GM19099 (cell line): Measurements from ENCODE around the gene TEKTIP1.

Source experiments
- POLR2A ChIP-seq: IDR thresholded peaks from 3 replicates; pipeline ENCODE4 v1.6.1; 2011; ENCODE audit warnings: low read depth; ENCODE audit not compliant: insufficient read length; ENCODE audit errors: extremely low read depth

Gene TEKTIP1

DNA sequence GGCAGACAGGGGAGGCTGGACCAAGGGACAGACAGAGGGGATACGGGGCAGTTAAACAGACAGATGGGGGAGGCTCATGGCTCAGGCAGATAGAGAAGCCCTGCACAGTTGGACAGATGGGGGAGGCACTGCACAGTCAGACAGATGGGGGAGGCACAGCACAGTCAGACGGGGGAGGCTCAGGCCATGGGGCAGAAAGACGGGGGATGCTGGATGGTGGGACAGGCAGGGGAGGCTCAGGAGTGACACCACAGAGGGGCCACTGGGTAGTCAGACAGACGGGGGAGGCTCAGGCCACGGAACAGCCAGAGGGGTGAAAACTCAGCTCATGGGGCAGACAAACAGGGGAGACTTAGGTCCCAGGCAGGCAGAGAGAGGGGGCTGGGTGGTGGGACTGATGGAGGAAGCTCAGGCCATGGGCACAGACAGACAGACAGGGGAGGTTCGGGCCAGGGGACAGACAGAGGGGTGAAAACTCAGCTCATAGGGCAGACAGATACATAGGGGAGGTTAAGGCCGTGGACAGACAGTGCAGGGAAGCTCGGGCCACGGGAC, 17.5 kb downstream of the TEKTIP1 start:
- TF ChIP-seq POLR2A = no peak

DNA sequence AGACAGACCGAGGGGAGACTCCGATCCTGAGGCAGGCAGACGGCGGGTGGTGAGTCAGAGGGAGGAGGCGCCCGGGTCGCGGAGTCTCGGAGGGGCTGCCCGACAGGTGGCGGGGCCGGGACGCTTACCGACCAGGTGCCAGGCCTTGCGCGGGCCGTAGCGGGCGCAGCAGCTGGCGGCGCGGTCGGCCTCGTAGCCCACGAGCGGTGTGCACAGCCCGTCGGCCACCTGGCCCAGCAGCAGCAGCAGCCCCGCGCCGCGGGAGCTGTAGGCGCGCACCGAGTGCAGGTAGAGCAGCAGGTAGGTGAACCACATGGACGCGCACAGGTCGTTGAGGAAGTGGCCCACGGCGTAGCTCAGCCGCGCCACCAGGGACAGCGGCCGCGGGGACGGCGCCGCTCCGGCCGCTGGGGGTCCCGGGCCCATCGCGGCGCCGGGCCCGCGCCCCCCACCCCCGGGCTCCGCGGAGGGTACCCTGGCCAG, 18.0 kb downstream of the TEKTIP1 start:
- no peak for TF ChIP-seq POLR2A

- TF ChIP-seq POLR2A = peak; percentile 78
Measured at GRCh38 chr19:3557461-3558248, 18.7 kb downstream of the TEKTIP1 start, which contains the start of gene MFSD12. Gene MFSD12, minus strand, starts transcription at chr19:3557586. Its CDS starts 183 bp downstream, at chr19:3557403.

DNA sequence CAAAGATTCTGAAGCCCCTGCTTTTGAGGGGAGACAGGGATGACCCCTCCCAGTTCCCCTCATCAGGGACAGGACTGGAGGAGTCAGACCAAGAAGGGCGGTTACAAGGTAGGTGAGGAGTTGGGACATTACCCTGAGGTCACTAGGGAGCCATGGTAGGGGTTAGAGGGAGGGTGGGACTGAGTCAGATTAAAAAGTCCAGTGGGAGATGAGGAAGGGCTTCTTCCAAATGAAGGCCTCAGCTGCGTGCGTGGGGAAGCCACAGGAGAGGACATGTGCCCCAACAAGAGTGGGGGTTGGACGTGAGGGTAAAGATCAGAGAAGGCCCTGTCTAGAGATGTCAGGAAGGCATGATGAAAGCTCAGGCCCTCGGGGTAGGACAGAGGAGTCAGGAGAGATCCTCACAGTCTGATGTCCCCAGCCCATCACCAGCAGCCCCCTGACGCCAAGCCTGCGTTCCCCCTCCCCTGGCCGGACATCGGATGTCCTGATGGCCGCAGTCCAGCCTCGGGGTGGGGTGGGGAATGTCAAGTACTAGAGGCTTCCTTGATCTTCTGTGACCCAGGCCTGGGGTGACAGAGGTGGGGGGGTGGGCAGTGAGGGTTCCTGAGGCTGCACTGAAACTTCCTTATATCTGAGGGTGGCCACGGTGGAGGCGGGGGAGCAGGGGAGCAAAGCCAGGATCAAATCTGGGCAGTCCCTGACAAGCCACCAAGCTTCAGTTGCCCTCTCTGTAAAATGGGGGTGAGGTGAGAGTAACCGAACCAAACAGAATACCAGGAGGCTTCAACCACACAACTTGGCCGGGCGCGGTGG, 24.9 kb downstream of the TEKTIP1 start:
- TF ChIP-seq POLR2A = no peak

DNA sequence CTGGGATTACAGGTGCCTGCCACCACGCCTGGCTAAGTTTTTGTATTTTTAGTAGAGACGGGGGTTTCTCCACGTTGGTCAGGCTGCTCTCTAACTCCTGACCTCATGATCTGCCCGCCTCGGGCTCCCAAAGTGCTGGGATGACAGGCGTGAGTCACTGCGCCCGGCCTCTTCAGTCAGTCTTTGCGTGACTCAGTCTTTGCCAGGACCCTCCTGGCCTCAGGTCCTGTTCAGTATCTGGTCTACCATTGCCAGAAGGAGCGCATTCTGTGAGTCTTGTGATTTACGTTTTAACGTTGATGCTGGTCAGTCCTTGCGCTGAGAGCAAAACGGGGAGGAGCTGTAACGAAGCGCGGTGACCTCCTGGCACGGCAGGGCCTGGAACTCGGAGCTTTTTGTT, 26.2 kb downstream of the TEKTIP1 start:
- TF ChIP-seq POLR2A = no peak

DNA sequence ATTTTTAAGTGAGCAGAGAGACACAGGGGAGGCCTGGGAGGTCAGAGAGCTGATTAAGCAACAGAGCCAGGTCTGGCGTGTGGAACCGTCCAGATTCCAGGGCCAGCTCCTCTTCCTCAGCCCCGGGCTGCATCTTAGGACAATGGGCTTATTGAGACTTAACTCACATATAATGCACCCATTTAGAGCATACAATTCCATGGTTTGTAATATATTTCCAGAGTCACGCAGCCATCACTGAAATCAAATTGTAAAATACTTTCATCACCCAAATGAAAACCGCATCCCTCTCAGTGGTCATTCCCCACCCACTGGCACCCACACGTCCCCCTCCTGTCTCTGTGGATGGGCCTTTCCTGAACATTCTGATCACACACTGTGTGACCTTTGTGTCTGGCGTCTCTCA, 31.6 kb downstream of the TEKTIP1 start:
- no peak for TF ChIP-seq POLR2A

DNA sequence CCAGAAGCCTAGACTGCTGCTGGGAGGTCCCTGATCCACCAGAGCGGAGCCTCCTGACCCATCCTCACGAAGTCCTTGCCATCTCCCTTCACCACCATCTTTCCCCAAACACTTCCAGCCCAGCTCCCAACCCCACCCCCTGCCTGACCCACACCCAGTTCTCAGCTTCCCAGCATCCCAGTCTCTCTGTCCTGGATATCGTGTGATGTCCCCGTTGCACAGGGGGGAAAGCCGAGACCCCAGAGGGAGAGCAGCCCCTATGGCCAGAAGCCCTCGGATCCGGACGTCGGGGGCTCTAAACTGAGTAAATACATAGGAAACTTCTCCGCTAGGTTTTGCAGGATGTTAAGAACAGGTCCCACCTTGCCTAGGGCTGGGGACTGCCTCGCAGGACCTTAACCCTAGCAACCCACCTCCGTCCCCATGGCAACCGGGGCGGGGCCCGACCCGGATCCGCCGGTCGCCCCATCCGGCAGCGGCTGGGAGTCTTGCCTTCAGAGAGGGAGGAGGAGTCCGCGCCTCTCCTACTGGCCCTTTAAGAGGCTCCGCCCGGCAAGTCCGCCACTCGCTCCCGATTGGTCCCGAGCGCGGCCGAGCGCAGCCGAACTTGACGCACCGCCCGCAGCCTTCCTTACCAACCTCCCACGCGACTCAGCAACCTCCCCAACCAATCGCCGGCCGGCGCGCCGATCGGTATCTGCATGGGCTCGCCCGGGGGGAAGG, 33.3 kb downstream of the TEKTIP1 start:
- no peak for TF ChIP-seq POLR2A

DNA sequence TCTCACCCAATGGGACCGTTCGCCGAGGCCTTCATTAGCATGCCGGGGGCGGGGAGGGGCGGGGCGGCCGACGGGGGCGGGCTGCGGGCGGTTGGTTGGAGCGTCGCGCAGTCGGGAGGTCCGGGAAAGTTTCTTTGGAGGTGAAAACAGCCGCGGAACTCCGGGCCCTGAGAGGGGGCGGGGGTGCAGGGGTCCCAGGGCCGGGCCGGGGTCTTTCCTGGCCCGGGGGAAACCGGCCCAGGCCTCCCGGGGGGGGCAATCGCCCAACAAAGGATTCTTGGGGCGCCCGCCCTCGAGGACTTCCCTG, 33.8 kb downstream of the TEKTIP1 start, which contains the start of gene HMG20B:
TSS of gene HMG20B (plus strand) at position 90 of the 307 bp plus-strand sequence. CDS start 366 bp downstream, outside the sequence.
- TF ChIP-seq POLR2A = peak; percentile 11

GRCh38 chr19:3573162-3573857, 34.3 kb downstream of the TEKTIP1 start:
- no peak for TF ChIP-seq POLR2A

DNA sequence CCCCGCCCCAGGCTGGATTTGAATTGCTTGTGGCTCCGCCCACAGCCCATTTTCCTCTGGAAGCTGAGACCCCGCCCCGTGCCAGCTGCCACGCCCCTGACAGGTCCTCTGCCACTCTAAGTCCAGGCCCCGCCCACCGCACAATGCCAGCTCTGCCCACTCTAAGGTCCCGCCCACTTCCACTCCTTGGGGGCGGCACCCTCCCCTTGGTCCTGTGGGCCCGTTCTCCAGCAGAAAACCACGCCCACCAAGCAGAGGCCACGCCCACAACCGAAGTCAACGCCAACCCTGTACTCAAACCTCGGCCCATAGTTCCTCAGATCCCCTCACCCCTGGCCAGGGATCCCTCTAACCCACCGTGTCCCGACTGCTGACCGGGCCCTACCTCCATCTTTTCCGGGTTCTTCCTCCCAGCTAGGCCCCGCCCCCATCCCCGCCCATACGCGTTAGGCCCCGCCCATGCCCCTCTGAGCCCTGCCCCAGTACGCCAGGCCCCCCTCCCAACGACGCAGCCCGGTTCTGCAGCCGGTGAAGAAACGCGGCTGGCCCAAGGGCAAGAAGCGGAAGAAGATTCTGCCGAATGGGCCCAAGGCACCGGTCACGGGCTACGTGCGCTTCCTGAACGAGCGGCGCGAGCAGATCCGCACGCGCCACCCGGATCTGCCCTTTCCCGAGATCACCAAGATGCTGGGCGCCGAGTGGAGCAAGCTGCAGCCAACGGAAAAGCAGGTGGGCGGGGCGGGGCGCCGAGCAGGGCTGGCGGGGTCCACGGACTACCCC, 35.1 kb downstream of the TEKTIP1 start:
- TF ChIP-seq POLR2A = no peak

DNA sequence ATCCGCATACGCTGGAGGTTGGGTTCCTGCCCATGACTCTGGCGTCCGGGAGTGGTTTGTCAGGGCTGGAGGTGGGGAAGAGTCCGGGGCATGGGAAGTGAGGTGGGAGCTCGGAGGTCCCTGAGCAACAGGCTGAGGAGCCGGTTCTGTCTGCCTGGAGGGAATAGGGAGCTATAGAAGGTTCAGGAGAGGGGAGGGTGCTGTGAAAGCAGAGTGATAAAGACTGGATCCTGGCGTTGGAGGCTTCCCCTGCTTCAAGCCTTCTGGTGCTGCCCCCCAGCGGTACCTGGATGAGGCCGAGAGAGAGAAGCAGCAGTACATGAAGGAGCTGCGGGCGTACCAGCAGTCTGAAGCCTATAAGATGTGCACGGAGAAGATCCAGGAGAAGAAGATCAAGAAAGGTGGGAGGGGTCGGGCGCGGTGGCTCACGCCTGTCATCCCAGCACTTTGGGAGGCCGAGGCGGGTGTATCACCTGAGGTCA, 36.3 kb downstream of the TEKTIP1 start:
- no peak for TF ChIP-seq POLR2A

- TF ChIP-seq POLR2A = no peak
Measured at GRCh38 chr19:3575949-3576673, 37.1 kb downstream of the TEKTIP1 start.
